ENCODE data around the gene MSMO1.

MSMO1 gene

DNA sequence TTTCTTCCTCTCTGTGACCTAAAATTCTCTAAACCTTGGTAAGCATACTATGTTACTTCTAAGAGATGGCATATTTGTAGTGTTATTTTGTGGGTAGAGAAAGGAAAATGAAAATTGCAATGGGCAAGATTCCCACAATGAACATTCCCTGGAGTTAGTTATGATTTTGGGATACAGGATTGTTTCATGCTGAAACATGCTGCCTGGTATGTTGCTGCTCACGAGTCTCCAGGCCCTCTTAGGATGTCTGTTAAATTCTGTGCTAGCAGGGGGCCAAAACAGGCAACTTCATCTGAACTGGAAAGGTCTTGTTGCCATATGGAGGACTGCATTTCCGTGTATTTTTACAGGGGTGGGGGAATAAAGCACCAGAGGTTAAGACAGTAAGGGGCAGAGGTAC, 18.9 kb upstream of the MSMO1 start:
- peak; percentile 50 for DNase-seq (ENCODE audit: low read depth)
- TF ChIP-seq CTCF (conservative IDR thresholded peaks at IDR 0.05; ENCODE audit: low read length) = no peak
- no peak overlapping the region for H3K4me3 ChIP-seq (ENCODE audit: low read length)

DNA sequence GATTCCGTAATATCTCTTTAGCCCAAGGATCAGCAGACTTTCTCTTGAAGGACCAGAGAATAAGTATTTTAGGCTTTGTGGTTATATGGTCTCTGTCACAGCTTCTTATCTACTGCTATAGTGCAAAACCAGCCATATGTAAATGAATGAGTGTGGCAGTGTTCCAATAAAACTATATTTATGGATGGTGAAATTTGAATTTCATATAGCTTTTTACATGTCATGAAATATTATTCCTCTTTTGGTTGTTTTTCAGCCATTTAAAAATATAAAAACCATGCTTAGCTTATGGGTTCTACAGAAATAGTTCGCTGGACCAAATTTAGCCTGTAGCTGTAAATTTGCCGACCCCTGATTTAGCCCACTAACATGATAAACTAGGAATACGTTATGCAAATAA, 18.0 kb upstream of the MSMO1 start:
- TF ChIP-seq CTCF (conservative IDR thresholded peaks at IDR 0.05; ENCODE audit: low read length) = no peak
- no peak for DNase-seq (ENCODE audit: low read depth)
- no peak overlapping the region for H3K4me3 ChIP-seq (ENCODE audit: low read length)

- no peak overlapping the region for H3K4me3 ChIP-seq (ENCODE audit: low read length)
- no peak for TF ChIP-seq CTCF (conservative IDR thresholded peaks at IDR 0.05; ENCODE audit: low read length)
- peak; percentile 61 for DNase-seq (ENCODE audit: low read depth)
These were observed 15.0 kb upstream of the MSMO1 start for GRCh38 chr4:165312506-165312905.

DNA sequence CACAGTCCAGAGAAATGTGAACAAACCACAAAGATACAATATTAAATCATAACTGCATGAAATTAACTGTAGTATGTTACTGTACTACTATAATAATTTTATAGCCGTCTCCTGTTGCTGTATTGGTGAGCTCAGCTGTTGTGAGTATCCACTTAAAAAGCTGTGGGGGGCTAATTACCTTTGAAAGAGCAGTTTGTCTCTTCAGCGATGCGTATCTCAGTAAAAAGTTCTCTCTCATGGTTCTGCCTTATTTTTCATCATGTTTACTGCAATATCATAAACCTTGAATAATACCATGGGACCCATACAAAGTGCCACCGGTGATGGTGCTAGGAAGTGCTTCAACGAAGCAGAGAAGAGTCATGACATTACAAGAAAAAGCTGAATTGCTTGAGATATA, 8.4 kb upstream of the MSMO1 start:
- DNase-seq (ENCODE audit: low read depth) = no peak
- TF ChIP-seq CTCF (conservative IDR thresholded peaks at IDR 0.05; ENCODE audit: low read length) = no peak
- no peak overlapping the region for H3K4me3 ChIP-seq (ENCODE audit: low read length)

- TF ChIP-seq CTCF (conservative IDR thresholded peaks at IDR 0.05; ENCODE audit: low read length) = no peak
- DNase-seq (ENCODE audit: low read depth) = no peak
- H3K4me3 ChIP-seq (ENCODE audit: low read length) = no peak overlapping the region
These were observed 8.0 kb upstream of the MSMO1 start for GRCh38 chr4:165319509-165319908.

GRCh38 chr4:165324236-165324917, 3.1 kb upstream of the MSMO1 start:
- DNase-seq (ENCODE audit: low read depth) = no peak
- no peak overlapping the region for H3K4me3 ChIP-seq (ENCODE audit: low read length)
- TF ChIP-seq CTCF (conservative IDR thresholded peaks at IDR 0.05; ENCODE audit: low read length) = no peak

DNA sequence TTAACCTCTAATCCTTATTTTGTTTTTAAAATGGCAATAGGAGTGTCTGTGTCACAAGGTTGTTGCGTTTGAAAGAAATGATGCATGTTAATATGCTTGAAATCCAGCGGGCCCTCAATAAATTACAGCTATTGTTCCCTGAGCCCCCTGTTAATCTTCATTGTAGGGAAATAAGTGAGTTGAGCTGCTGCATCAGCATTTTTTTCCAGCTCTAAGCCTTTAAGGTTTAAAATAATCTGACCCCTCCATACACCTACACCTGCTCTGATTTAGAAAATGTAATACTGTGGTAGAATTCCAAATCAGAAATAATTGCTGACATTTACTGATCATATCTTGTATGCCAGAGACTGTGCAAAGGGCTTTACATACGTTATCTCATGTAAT, 2.6 kb upstream of the MSMO1 start:
- H3K4me3 ChIP-seq (ENCODE audit: low read length) = no peak overlapping the region
- DNase-seq (ENCODE audit: low read depth) = no peak
- no peak for TF ChIP-seq CTCF (conservative IDR thresholded peaks at IDR 0.05; ENCODE audit: low read length)

Data from AG10803 (cell line).